ENCODE results near the gene ACADVL. TPM values are rescaled to one million over a fixed set of nuclear protein-coding genes. Genes with fewer than 3 reads are reported as not detected.
A peak's percentile ranks its signal among the peaks of the same experiment; 100 is the strongest.

The ACADVL gene
- polyA plus RNA-seq, 1 donor from 2014 or later, result 397 TPM

DNA sequence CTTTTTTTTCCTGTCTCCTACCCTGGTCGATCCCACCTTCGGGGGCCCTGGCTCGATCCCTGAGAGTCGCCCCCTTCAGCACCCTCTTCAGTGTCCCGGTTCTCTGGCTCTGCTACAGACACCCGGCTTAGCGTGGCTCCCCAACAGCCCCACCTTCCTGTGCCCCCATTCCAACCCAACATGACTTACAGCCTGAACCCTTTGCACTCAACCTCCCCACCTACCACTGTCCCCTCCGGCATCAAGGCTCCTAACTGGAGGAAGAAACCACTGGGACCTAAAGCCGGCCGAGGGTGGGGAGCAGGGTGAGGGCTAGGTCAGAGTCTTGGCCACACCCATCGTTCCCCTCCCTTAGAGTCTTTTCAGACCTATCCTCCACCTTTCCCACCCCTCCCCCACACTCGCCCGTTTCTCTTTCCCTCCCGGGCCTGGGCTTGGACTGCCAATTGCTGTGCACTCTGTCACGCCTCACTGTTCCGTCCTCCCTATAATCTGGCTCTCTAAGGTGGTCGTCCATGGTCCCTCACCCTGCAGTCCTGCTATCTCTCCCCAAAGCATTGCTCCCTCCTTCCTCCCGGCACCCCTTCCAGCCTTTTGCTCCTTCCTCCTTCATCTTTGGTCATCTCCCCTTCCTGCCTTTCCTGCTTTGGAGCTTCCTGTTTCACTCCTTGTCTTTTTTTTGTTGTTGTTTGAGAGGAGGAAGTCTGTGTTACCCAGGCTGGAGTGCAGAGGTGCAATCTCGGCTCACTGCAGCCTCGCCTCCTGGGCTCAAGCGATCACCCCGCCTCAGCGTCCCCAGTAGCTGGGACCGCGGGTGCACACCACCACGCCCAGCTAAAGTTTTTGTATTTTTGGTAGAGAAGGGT lies 43.4 kb downstream of the ACADVL start:
- Histone ChIP-seq H3K9me2 (ENCODE audit: insufficient read depth, low read length) (no peaks in the 10 kb centered on the region), H3K4me2 (ENCODE audit: low read length) (no peak overlapping the region), H4K20me1 (ENCODE audit: insufficient read depth) (no peaks in the 10 kb centered on the region), H2AFZ (ENCODE audit: low read depth, low read length) (no peak overlapping the region), H3K27me3 (ENCODE audit: insufficient read depth, low read depth, low read length) (peaks cover 60% of the 10 kb centered on the region), H3K79me2 (replicated peaks; ENCODE audit: insufficient read depth, low read length) (no peaks in the 10 kb centered on the region), H3K4me3 (ENCODE audit: low read length) (peak overlapping the region; percentile 43), H3K36me3 (ENCODE audit: insufficient read depth, low read length) (peaks cover 4% of the 10 kb centered on the region), H3K9me3 (ENCODE audit: low read length) (no peaks in the 10 kb centered on the region), H3K27ac (ENCODE audit: low read length) (no peak overlapping the region), H3F3A (ENCODE audit: insufficient read depth, low read length, poor library complexity, severe bottlenecking) (no peaks in the 10 kb centered on the region), H3K9ac (ENCODE audit: low read length) (no peak overlapping the region)
- TF ChIP-seq MXI1 (conservative IDR thresholded peaks at IDR 0.05; ENCODE audit: poor library complexity, severe bottlenecking), result no peak
- no peak for TF ChIP-seq EP300 (conservative IDR thresholded peaks at IDR 0.05; ENCODE audit: poor library complexity, severe bottlenecking)
- TF ChIP-seq, protein P1, sequence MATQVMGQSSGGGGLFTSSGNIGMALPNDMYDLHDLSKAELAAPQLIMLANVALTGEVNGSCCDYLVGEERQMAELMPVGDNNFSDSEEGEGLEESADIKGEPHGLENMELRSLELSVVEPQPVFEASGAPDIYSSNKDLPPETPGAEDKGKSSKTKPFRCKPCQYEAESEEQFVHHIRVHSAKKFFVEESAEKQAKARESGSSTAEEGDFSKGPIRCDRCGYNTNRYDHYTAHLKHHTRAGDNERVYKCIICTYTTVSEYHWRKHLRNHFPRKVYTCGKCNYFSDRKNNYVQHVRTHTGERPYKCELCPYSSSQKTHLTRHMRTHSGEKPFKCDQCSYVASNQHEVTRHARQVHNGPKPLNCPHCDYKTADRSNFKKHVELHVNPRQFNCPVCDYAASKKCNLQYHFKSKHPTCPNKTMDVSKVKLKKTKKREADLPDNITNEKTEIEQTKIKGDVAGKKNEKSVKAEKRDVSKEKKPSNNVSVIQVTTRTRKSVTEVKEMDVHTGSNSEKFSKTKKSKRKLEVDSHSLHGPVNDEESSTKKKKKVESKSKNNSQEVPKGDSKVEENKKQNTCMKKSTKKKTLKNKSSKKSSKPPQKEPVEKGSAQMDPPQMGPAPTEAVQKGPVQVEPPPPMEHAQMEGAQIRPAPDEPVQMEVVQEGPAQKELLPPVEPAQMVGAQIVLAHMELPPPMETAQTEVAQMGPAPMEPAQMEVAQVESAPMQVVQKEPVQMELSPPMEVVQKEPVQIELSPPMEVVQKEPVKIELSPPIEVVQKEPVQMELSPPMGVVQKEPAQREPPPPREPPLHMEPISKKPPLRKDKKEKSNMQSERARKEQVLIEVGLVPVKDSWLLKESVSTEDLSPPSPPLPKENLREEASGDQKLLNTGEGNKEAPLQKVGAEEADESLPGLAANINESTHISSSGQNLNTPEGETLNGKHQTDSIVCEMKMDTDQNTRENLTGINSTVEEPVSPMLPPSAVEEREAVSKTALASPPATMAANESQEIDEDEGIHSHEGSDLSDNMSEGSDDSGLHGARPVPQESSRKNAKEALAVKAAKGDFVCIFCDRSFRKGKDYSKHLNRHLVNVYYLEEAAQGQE (IDR thresholded peaks at IDR 0.05; ENCODE audit: borderline replicate concordance), result no peak
- no peak for TF ChIP-seq POLR2AphosphoS5 (IDR thresholded peaks at IDR 0.05)
- TF ChIP-seq RAD21 (conservative IDR thresholded peaks at IDR 0.05), result no peak
- TF ChIP-seq EZH2 (IDR thresholded peaks at IDR 0.05; ENCODE audit: borderline replicate concordance, insufficient read depth, low read length, poor library complexity, severe bottlenecking), result no peak
- TF ChIP-seq TAF1 (IDR thresholded peaks at IDR 0.05; ENCODE audit: low read depth), result no peak
- TF ChIP-seq, protein P2, sequence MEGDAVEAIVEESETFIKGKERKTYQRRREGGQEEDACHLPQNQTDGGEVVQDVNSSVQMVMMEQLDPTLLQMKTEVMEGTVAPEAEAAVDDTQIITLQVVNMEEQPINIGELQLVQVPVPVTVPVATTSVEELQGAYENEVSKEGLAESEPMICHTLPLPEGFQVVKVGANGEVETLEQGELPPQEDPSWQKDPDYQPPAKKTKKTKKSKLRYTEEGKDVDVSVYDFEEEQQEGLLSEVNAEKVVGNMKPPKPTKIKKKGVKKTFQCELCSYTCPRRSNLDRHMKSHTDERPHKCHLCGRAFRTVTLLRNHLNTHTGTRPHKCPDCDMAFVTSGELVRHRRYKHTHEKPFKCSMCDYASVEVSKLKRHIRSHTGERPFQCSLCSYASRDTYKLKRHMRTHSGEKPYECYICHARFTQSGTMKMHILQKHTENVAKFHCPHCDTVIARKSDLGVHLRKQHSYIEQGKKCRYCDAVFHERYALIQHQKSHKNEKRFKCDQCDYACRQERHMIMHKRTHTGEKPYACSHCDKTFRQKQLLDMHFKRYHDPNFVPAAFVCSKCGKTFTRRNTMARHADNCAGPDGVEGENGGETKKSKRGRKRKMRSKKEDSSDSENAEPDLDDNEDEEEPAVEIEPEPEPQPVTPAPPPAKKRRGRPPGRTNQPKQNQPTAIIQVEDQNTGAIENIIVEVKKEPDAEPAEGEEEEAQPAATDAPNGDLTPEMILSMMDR (IDR thresholded peaks at IDR 0.05; ENCODE audit: poor library complexity, severe bottlenecking), result no peak
- TF ChIP-seq SMC3 (conservative IDR thresholded peaks at IDR 0.05; ENCODE audit: poor library complexity), result no peak

DNA sequence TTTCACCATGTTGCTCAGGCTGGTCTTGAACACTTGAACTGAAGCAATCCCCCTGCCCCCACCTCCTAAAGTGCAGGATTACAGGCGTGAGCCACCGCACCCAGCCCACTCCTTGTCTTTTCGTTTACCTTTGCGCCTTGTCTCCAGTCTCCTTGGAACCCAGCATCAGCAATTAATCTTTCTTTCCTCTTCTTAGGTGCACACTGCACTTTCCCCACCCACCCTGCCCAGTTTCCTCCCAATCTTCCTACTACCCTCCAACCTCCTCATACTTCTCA lies 44.0 kb downstream of the ACADVL start:
- H3K9ac ChIP-seq (ENCODE audit: low read length), result no peak overlapping the region
- H3K4me2 ChIP-seq (ENCODE audit: low read length), result no peak overlapping the region
- TF ChIP-seq SMC3 (conservative IDR thresholded peaks at IDR 0.05; ENCODE audit: poor library complexity) (no peak), EP300 (conservative IDR thresholded peaks at IDR 0.05; ENCODE audit: poor library complexity, severe bottlenecking) (no peak), TAF1 (IDR thresholded peaks at IDR 0.05; ENCODE audit: low read depth) (no peak)
- peaks cover 4% of the 10 kb centered on the region for H3K36me3 ChIP-seq (ENCODE audit: insufficient read depth, low read length)
- H3K4me3 ChIP-seq (ENCODE audit: low read length), result no peak overlapping the region
- no peaks in the 10 kb centered on the region for H3K9me3 ChIP-seq (ENCODE audit: low read length)
- no peaks in the 10 kb centered on the region for H3F3A ChIP-seq (ENCODE audit: insufficient read depth, low read length, poor library complexity, severe bottlenecking)
- no peak overlapping the region for H3K27ac ChIP-seq (ENCODE audit: low read length)
- H3K79me2 ChIP-seq (replicated peaks; ENCODE audit: insufficient read depth, low read length), result no peaks in the 10 kb centered on the region
- no peak overlapping the region for H2AFZ ChIP-seq (ENCODE audit: low read depth, low read length)
- H3K27me3 ChIP-seq (ENCODE audit: insufficient read depth, low read depth, low read length), result peaks cover 60% of the 10 kb centered on the region
- no peaks in the 10 kb centered on the region for H4K20me1 ChIP-seq (ENCODE audit: insufficient read depth)
- no peaks in the 10 kb centered on the region for H3K9me2 ChIP-seq (ENCODE audit: insufficient read depth, low read length)
